Measurements from ENCODE around the gene PTPRG. TPM values are rescaled to one million over a fixed set of nuclear protein-coding genes. Genes with fewer than 3 reads are reported as not detected.

PTPRG gene
- total and polyA plus RNA-seq, 2 experiments from 2014 or later: 24.4 to 131 TPM

DNA sequence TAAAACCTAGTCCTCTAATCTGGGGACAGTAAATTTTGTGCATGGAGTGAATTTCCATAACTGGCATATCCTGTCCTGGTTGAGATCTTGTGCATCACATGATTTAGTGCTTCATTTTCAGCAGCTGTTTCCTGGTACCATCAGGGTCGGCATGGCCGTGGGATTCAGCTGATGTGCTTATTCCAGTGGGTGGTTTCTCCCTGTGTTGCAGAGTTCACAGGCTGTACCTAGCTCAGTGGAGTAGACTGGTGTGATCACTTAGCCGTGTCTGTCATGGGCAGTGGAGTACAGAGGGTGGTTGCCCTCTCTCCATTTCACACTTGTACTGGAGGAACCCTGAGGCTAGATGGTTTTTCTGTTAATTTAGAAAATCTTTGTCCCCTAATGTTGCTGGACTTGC lies 228.5 kb downstream of the PTPRG start:
- H3K27me3 Mint-ChIP-seq (ENCODE audit: insufficient read depth, low read depth, poor library complexity): peaks cover 2% of the 10 kb centered on the region
- Histone ChIP-seq H3K36me3 (ENCODE audit: insufficient read depth) (no peaks in the 10 kb centered on the region), H3K4me2 (no peak overlapping the region), H3K4me3 (no peak overlapping the region), H3F3A (replicated peaks; ENCODE audit: low read depth) (no peaks in the 10 kb centered on the region), H3K4me1 (ENCODE audit: insufficient read depth) (peaks cover 24% of the 10 kb centered on the region), H4K20me1 (replicated peaks; ENCODE audit: insufficient read depth) (peaks cover 13% of the 10 kb centered on the region), H3K79me2 (replicated peaks; ENCODE audit: insufficient read depth) (peaks cover 100% of the 10 kb centered on the region), H3K27me3 (ENCODE audit: insufficient read depth) (no peaks in the 10 kb centered on the region), H3K27ac (ENCODE audit: low read depth) (no peak overlapping the region), H3K9me2 (ENCODE audit: insufficient read depth) (no peaks in the 10 kb centered on the region), H2AFZ (no peak overlapping the region)
- no peak for DNase-seq (ENCODE audit: low spot score)
- no peaks in the 10 kb centered on the region for H3K9me3 Mint-ChIP-seq
- H3K36me3 Mint-ChIP-seq (ENCODE audit: low read depth): no peaks in the 10 kb centered on the region
- TF ChIP-seq ZNF331 (CRISPR knock-in tag; IDR thresholded peaks at IDR 0.05; ENCODE audit: low read depth): no peak
- TF ChIP-seq, protein P1, sequence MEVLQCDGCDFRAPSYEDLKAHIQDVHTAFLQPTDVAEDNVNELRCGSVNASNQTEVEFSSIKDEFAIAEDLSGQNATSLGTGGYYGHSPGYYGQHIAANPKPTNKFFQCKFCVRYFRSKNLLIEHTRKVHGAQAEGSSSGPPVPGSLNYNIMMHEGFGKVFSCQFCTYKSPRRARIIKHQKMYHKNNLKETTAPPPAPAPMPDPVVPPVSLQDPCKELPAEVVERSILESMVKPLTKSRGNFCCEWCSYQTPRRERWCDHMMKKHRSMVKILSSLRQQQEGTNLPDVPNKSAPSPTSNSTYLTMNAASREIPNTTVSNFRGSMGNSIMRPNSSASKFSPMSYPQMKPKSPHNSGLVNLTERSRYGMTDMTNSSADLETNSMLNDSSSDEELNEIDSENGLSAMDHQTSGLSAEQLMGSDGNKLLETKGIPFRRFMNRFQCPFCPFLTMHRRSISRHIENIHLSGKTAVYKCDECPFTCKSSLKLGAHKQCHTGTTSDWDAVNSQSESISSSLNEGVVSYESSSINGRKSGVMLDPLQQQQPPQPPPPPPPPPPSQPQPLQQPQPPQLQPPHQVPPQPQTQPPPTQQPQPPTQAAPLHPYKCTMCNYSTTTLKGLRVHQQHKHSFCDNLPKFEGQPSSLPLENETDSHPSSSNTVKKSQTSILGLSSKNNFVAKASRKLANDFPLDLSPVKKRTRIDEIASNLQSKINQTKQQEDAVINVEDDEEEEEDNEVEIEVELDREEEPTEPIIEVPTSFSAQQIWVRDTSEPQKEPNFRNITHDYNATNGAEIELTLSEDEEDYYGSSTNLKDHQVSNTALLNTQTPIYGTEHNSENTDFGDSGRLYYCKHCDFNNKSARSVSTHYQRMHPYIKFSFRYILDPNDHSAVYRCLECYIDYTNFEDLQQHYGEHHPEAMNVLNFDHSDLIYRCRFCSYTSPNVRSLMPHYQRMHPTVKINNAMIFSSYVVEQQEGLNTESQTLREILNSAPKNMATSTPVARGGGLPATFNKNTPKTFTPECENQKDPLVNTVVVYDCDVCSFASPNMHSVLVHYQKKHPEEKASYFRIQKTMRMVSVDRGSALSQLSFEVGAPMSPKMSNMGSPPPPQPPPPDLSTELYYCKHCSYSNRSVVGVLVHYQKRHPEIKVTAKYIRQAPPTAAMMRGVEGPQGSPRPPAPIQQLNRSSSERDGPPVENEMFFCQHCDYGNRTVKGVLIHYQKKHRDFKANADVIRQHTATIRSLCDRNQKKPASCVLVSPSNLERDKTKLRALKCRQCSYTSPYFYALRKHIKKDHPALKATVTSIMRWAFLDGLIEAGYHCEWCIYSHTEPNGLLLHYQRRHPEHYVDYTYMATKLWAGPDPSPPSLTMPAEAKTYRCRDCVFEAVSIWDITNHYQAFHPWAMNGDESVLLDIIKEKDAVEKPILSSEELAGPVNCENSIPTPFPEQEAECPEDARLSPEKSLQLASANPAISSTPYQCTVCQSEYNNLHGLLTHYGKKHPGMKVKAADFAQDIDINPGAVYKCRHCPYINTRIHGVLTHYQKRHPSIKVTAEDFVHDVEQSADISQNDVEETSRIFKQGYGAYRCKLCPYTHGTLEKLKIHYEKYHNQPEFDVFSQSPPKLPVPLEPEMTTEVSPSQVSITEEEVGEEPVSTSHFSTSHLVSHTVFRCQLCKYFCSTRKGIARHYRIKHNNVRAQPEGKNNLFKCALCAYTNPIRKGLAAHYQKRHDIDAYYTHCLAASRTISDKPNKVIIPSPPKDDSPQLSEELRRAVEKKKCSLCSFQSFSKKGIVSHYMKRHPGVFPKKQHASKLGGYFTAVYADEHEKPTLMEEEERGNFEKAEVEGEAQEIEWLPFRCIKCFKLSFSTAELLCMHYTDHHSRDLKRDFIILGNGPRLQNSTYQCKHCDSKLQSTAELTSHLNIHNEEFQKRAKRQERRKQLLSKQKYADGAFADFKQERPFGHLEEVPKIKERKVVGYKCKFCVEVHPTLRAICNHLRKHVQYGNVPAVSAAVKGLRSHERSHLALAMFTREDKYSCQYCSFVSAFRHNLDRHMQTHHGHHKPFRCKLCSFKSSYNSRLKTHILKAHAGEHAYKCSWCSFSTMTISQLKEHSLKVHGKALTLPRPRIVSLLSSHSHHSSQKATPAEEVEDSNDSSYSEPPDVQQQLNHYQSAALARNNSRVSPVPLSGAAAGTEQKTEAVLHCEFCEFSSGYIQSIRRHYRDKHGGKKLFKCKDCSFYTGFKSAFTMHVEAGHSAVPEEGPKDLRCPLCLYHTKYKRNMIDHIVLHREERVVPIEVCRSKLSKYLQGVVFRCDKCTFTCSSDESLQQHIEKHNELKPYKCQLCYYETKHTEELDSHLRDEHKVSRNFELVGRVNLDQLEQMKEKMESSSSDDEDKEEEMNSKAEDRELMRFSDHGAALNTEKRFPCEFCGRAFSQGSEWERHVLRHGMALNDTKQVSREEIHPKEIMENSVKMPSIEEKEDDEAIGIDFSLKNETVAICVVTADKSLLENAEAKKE (CRISPR knock-in tag; IDR thresholded peaks at IDR 0.05): no peak
- TF ChIP-seq EZH2 (IDR thresholded peaks at IDR 0.05; ENCODE audit: low read depth, unreplicated experiment): no peak
- TF ChIP-seq ZNF114 (CRISPR knock-in tag; IDR thresholded peaks at IDR 0.05): no peak
- no peak for TF ChIP-seq JUNB (IDR thresholded peaks at IDR 0.05; ENCODE audit: unreplicated experiment)
- no peak for TF ChIP-seq NANOG (IDR thresholded peaks at IDR 0.05; ENCODE audit: borderline replicate concordance)
- TF ChIP-seq, protein P2, sequence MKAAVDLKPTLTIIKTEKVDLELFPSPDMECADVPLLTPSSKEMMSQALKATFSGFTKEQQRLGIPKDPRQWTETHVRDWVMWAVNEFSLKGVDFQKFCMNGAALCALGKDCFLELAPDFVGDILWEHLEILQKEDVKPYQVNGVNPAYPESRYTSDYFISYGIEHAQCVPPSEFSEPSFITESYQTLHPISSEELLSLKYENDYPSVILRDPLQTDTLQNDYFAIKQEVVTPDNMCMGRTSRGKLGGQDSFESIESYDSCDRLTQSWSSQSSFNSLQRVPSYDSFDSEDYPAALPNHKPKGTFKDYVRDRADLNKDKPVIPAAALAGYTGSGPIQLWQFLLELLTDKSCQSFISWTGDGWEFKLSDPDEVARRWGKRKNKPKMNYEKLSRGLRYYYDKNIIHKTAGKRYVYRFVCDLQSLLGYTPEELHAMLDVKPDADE (IDR thresholded peaks at IDR 0.05): no peak
- no peak for TF ChIP-seq EZH2phosphoT487 (IDR thresholded peaks at IDR 0.05; ENCODE audit: unreplicated experiment)
- TF ChIP-seq STAT1 (IDR thresholded peaks at IDR 0.05; ENCODE audit: unreplicated experiment): no peak
- TF ChIP-seq, protein P3, sequence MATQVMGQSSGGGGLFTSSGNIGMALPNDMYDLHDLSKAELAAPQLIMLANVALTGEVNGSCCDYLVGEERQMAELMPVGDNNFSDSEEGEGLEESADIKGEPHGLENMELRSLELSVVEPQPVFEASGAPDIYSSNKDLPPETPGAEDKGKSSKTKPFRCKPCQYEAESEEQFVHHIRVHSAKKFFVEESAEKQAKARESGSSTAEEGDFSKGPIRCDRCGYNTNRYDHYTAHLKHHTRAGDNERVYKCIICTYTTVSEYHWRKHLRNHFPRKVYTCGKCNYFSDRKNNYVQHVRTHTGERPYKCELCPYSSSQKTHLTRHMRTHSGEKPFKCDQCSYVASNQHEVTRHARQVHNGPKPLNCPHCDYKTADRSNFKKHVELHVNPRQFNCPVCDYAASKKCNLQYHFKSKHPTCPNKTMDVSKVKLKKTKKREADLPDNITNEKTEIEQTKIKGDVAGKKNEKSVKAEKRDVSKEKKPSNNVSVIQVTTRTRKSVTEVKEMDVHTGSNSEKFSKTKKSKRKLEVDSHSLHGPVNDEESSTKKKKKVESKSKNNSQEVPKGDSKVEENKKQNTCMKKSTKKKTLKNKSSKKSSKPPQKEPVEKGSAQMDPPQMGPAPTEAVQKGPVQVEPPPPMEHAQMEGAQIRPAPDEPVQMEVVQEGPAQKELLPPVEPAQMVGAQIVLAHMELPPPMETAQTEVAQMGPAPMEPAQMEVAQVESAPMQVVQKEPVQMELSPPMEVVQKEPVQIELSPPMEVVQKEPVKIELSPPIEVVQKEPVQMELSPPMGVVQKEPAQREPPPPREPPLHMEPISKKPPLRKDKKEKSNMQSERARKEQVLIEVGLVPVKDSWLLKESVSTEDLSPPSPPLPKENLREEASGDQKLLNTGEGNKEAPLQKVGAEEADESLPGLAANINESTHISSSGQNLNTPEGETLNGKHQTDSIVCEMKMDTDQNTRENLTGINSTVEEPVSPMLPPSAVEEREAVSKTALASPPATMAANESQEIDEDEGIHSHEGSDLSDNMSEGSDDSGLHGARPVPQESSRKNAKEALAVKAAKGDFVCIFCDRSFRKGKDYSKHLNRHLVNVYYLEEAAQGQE (IDR thresholded peaks at IDR 0.05; ENCODE audit: unreplicated experiment): no peak
- no peak for TF ChIP-seq POLR2AphosphoS5 (IDR thresholded peaks at IDR 0.05; ENCODE audit: low read depth)
- no peak overlapping the region for H3K27ac Mint-ChIP-seq
- peaks cover 41% of the 10 kb centered on the region for H3K4me1 Mint-ChIP-seq
- H3K4me3 Mint-ChIP-seq: no peak overlapping the region
- ATAC-seq: peak; percentile 54

Data from GM23338 (cell line).